Skin epidermis (tissue), 12 donors: Measurements from ENCODE around the gene U2AF1L4.
"Not testable (repeated sequence)": the region's sequence is repeated elsewhere in the genome, so short reads cannot be mapped to it uniquely, and the experiment has no call there.

ENCODE experiments used
- H3K27ac ChIP-seq, 21 experiments: fragments of 200-600 bp; sonication (generic) in 11 of 21; one replicate each; pipeline ENCODE4 v1.5.0; 2020; ENCODE audit warnings: mild to moderate bottlenecking in 3 of 21, inconsistent platforms in 2 of 21, moderate library complexity in 2 of 21
- H3K4me3 ChIP-seq, 7 experiments: fragments of 200-600 bp; sonication (generic) in 2 of 7; one replicate each; pipeline ENCODE4 v1.5.0; 2020; ENCODE audit warnings: inconsistent platforms in 2 of 7, mild to moderate bottlenecking in 2 of 7, moderate library complexity in 1 of 7

Gene U2AF1L4

GRCh38 chr19:35731779-35732405, 13.3 kb downstream of the U2AF1L4 start:
- Histone ChIP-seq H3K27ac (peak overlapping the region in 1 of 21 experiments; percentile 24), H3K4me3 (no peak overlapping the region)

GRCh38 chr19:35731353-35731752, 13.9 kb downstream of the U2AF1L4 start:
- Histone ChIP-seq H3K4me3 (no peak overlapping the region), H3K27ac (peak overlapping the region in 1 of 21 experiments; percentile 12)

- Histone ChIP-seq H3K4me3 (no peak overlapping the region), H3K27ac (peak overlapping the region in 2 of 21 experiments; percentile 12 to 17)
These were observed 14.9 kb downstream of the U2AF1L4 start for GRCh38 chr19:35730326-35730725.

GRCh38 chr19:35729763-35730162, 15.5 kb downstream of the U2AF1L4 start:
- Histone ChIP-seq H3K27ac (no peak overlapping the region), H3K4me3 (no peak overlapping the region)

- no peak overlapping the region for H3K4me3 ChIP-seq
- no peak overlapping the region for H3K27ac ChIP-seq
These were observed 16.2 kb downstream of the U2AF1L4 start for GRCh38 chr19:35729021-35729420.

GRCh38 chr19:35727956-35728706, 17.1 kb downstream of the U2AF1L4 start:
- H3K27ac ChIP-seq = no peak overlapping the region
- H3K4me3 ChIP-seq = no peak overlapping the region

- Histone ChIP-seq H3K4me3 (no peak overlapping the region), H3K27ac (no peak overlapping the region)
These were observed 17.9 kb downstream of the U2AF1L4 start for GRCh38 chr19:35727053-35727955.

- no peak overlapping the region for H3K27ac ChIP-seq
These were observed 19.9 kb downstream of the U2AF1L4 start for GRCh38 chr19:35725216-35725861.

GRCh38 chr19:35724560-35724959, 20.7 kb downstream of the U2AF1L4 start:
- Histone ChIP-seq H3K27ac (no peak overlapping the region), H3K4me3 (no peak overlapping the region)

More at GRCh38 chr19:35725216-35725861, 19.9 kb downstream of the U2AF1L4 start:
- H3K4me3 ChIP-seq = no peak overlapping the region

- not testable (repeated sequence) for H3K4me3 ChIP-seq, H3K27ac ChIP-seq
These were observed 21.1 kb downstream of the U2AF1L4 start for GRCh38 chr19:35724132-35724531.

- Histone ChIP-seq H3K27ac (no peak overlapping the region), H3K4me3 (no peak overlapping the region)
These were observed 21.5 kb downstream of the U2AF1L4 start for GRCh38 chr19:35723671-35724070.

GRCh38 chr19:35722897-35723296, 22.3 kb downstream of the U2AF1L4 start:
- H3K4me3 ChIP-seq = no peak overlapping the region
- no peak overlapping the region for H3K27ac ChIP-seq

GRCh38 chr19:35722461-35722860, 22.8 kb downstream of the U2AF1L4 start:
- no peak overlapping the region for H3K4me3 ChIP-seq
- H3K27ac ChIP-seq = no peak overlapping the region

GRCh38 chr19:35721374-35721773, 23.8 kb downstream of the U2AF1L4 start:
- H3K27ac ChIP-seq = no peak overlapping the region

GRCh38 chr19:35720648-35721047, 24.6 kb downstream of the U2AF1L4 start:
- no peak overlapping the region for H3K27ac ChIP-seq
- H3K4me3 ChIP-seq = no peak overlapping the region

More at GRCh38 chr19:35721374-35721773, 23.8 kb downstream of the U2AF1L4 start:
- no peak overlapping the region for H3K4me3 ChIP-seq

GRCh38 chr19:35720163-35720524, 25.1 kb downstream of the U2AF1L4 start:
- Histone ChIP-seq H3K27ac (no peak overlapping the region), H3K4me3 (no peak overlapping the region)

GRCh38 chr19:35719402-35720162, 25.6 kb downstream of the U2AF1L4 start:
- Histone ChIP-seq H3K4me3 (peak overlapping the region in 2 of 7 experiments; percentile 91 to 92), H3K27ac (peak overlapping the region in 6 of 21 experiments; percentile 82 to 95 (median 94))

GRCh38 chr19:35718345-35719041, 26.7 kb downstream of the U2AF1L4 start:
- peak overlapping the region; percentile 71 to 95 (median 86) for H3K4me3 ChIP-seq
- peak overlapping the region; percentile 81 to 97 (median 93) for H3K27ac ChIP-seq
